ENCODE data around the gene BCAR1. TPM values are rescaled to one million over a fixed set of nuclear protein-coding genes. Genes with fewer than 3 reads are reported as not detected.
"Not testable (repeated sequence)": the region's sequence is repeated elsewhere in the genome, so short reads cannot be mapped to it uniquely, and the experiment has no call there.

BCAR1 gene
- total RNA-seq, 1 experiment from 2014 or later = 58.6 TPM

- CTCF ChIA-PET = interaction anchor here (0.6 to 1.1 kb wide), 3 partner anchors 47 to 1397 kb away, joined by 4 to 5 read pairs (median 4); no protein-coding TSS in a partner anchor
- peaks cover 13% of the 10 kb centered on the region for H3K36me3 Mint-ChIP-seq (ENCODE audit: insufficient read depth, unreplicated experiment)
- intact Hi-C loops (cut with micrococcal nuclease) = no loop called here
- no TSS peak for BruUV-seq (replicated peaks)
- H3K4me1 Mint-ChIP-seq (ENCODE audit: insufficient read depth, unreplicated experiment) = peaks cover 6% of the 10 kb centered on the region
- no peak overlapping the region for H3K4me3 Mint-ChIP-seq (ENCODE audit: unreplicated experiment)
- TF ChIP-seq, protein P1, sequence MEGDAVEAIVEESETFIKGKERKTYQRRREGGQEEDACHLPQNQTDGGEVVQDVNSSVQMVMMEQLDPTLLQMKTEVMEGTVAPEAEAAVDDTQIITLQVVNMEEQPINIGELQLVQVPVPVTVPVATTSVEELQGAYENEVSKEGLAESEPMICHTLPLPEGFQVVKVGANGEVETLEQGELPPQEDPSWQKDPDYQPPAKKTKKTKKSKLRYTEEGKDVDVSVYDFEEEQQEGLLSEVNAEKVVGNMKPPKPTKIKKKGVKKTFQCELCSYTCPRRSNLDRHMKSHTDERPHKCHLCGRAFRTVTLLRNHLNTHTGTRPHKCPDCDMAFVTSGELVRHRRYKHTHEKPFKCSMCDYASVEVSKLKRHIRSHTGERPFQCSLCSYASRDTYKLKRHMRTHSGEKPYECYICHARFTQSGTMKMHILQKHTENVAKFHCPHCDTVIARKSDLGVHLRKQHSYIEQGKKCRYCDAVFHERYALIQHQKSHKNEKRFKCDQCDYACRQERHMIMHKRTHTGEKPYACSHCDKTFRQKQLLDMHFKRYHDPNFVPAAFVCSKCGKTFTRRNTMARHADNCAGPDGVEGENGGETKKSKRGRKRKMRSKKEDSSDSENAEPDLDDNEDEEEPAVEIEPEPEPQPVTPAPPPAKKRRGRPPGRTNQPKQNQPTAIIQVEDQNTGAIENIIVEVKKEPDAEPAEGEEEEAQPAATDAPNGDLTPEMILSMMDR (IDR thresholded peaks at IDR 0.05; ENCODE audit: unreplicated experiment) = no peak
- H3K9me3 Mint-ChIP-seq (ENCODE audit: unreplicated experiment) = no peaks in the 10 kb centered on the region
- no peak overlapping the region for H3K27ac Mint-ChIP-seq (ENCODE audit: low read depth, unreplicated experiment)
- POLR2A ChIA-PET = interaction anchor here (0.6 to 4.7 kb wide), 4 partner anchors 25 to 592 kb away, joined by 3 to 37 read pairs (median 3); no protein-coding TSS in a partner anchor
- DNase-seq (ENCODE audit: unreplicated experiment) = no peak
- H3K27me3 Mint-ChIP-seq (ENCODE audit: insufficient read depth, unreplicated experiment) = no peaks in the 10 kb centered on the region
Observed at GRCh38 chr16:75280331-75280804, 28.9 kb upstream of the BCAR1 start.

- ChIA-PET CTCF (interaction anchor here (0.6 to 1.1 kb wide), 7 partner anchors 33 to 671 kb away, joined by 3 to 5 read pairs (median 4); no protein-coding TSS in a partner anchor), POLR2A (interaction anchor here (0.6 to 4.7 kb wide), 9 partner anchors 9 to 154 kb away, joined by 3 to 37 read pairs (median 4); partner anchors contain the start of gene CFDP1)
- intact Hi-C loops (cut with micrococcal nuclease) = no loop called here
- Mint-ChIP-seq H3K36me3 (ENCODE audit: insufficient read depth, unreplicated experiment) (peaks cover 12% of the 10 kb centered on the region), H3K4me1 (ENCODE audit: insufficient read depth, unreplicated experiment) (peaks cover 6% of the 10 kb centered on the region), H3K9me3 (ENCODE audit: unreplicated experiment) (no peaks in the 10 kb centered on the region), H3K27me3 (ENCODE audit: insufficient read depth, unreplicated experiment) (no peaks in the 10 kb centered on the region), H3K4me3 (ENCODE audit: unreplicated experiment) (peak overlapping the region; percentile 13), H3K27ac (ENCODE audit: low read depth, unreplicated experiment) (peak overlapping the region; percentile 11)
- TF ChIP-seq, protein P1 (IDR thresholded peaks at IDR 0.05; ENCODE audit: unreplicated experiment) = no peak
- peak; percentile 38 for DNase-seq (ENCODE audit: unreplicated experiment)
- BruUV-seq (replicated peaks) = no TSS peak
Observed at GRCh38 chr16:75279305-75279704, 27.9 kb upstream of the BCAR1 start.

GRCh38 chr16:75273054-75273925 lies 21.9 kb upstream of the BCAR1 start:
- Mint-ChIP-seq H3K9me3 (ENCODE audit: unreplicated experiment) (no peaks in the 10 kb centered on the region), H3K36me3 (ENCODE audit: insufficient read depth, unreplicated experiment) (peaks cover 13% of the 10 kb centered on the region), H3K4me1 (ENCODE audit: insufficient read depth, unreplicated experiment) (no peaks in the 10 kb centered on the region), H3K27me3 (ENCODE audit: insufficient read depth, unreplicated experiment) (no peaks in the 10 kb centered on the region), H3K27ac (ENCODE audit: low read depth, unreplicated experiment) (peak overlapping the region; percentile 12), H3K4me3 (ENCODE audit: unreplicated experiment) (no peak overlapping the region)
- no TSS peak for BruUV-seq (replicated peaks)
- ChIA-PET CTCF (interaction anchor here (0.6 kb wide), 1 partner anchor 59 kb away, joined by 3 read pairs; no protein-coding TSS in a partner anchor), POLR2A (interaction anchor here (0.7 kb wide), 1 partner anchor 29 kb away, joined by 3 read pairs; no protein-coding TSS in a partner anchor)
- intact Hi-C loops (cut with micrococcal nuclease) = no loop called here
- peak; percentile 38 for DNase-seq (ENCODE audit: unreplicated experiment)
- TF ChIP-seq, protein P1 (IDR thresholded peaks at IDR 0.05; ENCODE audit: unreplicated experiment) = no peak

GRCh38 chr16:75272629-75273028 lies 21.2 kb upstream of the BCAR1 start:
- DNase-seq (ENCODE audit: unreplicated experiment); H3K4me1 Mint-ChIP-seq (ENCODE audit: insufficient read depth, unreplicated experiment); CTCF ChIA-PET; intact Hi-C loops (cut with micrococcal nuclease); H3K9me3 Mint-ChIP-seq (ENCODE audit: unreplicated experiment); H3K4me3 Mint-ChIP-seq (ENCODE audit: unreplicated experiment); H3K27me3 Mint-ChIP-seq (ENCODE audit: insufficient read depth, unreplicated experiment); BruUV-seq (replicated peaks); H3K36me3 Mint-ChIP-seq (ENCODE audit: insufficient read depth, unreplicated experiment); H3K27ac Mint-ChIP-seq (ENCODE audit: low read depth, unreplicated experiment): not testable (repeated sequence)
- POLR2A ChIA-PET = interaction anchor here (0.6 kb wide), 1 partner anchor 62 kb away, joined by 3 read pairs; no protein-coding TSS in a partner anchor

Measured in MCF 10A (cell line).